HEK293T (cell line): ENCODE results near the gene KRTAP9-2.

Experiments
- FOXM1 ChIP-seq: fragments of 450-650 bp; IDR thresholded peaks from 2 replicates; pipeline ENCODE4 v1.6.1; 2017; ENCODE audit warnings: mild to moderate bottlenecking, borderline replicate concordance
- PKNOX1 ChIP-seq: fragments of 450-650 bp; IDR thresholded peaks from 2 replicates; pipeline ENCODE4 v1.6.1; 2016
- SP1 ChIP-seq: fragments of 450-650 bp; IDR thresholded peaks from 2 replicates; pipeline ENCODE4 v1.6.1; 2017
- SUZ12 ChIP-seq: fragments of 450-650 bp; IDR thresholded peaks from 2 replicates; pipeline ENCODE4 v1.6.1; 2016; ENCODE audit warnings: mild to moderate bottlenecking

- no peak for TF ChIP-seq FOXM1
- no peak for TF ChIP-seq SP1
- no peak for TF ChIP-seq SUZ12
- TF ChIP-seq PKNOX1: no peak
Observed at GRCh38 chr17:41251261-41251660, 24.8 kb downstream of the KRTAP9-2 start.
